ENCODE results near the gene C3orf22.

Gene C3orf22

DNA sequence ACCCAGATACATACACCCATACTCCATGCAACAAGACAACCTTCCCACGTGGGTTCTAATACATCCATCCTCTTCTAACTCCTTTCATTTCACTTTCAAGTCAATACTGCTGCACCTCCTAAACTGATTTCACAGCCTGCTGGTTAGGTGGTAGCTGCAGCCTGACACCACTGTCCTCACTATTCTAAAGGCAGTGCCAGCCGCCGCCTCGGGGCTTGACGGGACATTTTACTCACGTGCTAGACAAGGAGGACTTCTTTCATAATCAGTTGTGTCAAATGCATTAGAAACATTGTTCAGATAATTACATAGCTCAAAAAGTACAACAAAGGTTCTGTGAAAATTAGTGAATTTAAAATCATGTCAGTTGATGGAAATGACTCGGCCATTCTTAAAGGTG is 47.4 kb downstream of the C3orf22 start:
- no peak for DNase-seq

DNA sequence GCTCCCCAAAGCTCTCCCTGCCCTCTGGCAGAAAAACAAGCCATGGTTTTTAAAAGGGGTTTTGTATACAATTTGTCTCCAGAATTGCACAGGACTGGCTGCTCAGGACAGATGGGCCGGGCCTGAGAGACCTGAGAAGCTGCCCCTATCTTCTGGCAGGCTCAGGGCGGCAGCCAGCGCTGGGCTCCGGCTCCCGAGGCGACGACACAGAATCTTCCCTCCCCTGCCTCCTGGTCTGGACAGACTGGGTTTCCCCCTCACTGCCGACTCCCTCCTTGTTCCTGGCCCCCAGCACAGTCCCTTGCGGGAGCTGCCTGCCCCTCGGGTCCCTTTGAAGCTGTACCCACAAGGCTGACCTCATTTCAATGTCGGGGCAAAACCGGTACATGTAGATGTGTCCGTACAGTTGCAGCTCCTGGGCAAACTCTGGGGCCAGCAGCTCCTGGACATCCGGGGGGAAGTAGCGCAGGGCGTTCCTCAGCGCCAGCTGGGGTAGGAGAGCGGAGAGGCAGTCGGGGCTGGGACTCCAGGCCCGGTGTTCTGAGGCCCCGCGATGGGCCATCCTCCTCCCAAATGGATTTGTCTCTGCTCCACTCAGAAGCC is 48.3 kb downstream of the C3orf22 start:
- no peak for DNase-seq

DNA sequence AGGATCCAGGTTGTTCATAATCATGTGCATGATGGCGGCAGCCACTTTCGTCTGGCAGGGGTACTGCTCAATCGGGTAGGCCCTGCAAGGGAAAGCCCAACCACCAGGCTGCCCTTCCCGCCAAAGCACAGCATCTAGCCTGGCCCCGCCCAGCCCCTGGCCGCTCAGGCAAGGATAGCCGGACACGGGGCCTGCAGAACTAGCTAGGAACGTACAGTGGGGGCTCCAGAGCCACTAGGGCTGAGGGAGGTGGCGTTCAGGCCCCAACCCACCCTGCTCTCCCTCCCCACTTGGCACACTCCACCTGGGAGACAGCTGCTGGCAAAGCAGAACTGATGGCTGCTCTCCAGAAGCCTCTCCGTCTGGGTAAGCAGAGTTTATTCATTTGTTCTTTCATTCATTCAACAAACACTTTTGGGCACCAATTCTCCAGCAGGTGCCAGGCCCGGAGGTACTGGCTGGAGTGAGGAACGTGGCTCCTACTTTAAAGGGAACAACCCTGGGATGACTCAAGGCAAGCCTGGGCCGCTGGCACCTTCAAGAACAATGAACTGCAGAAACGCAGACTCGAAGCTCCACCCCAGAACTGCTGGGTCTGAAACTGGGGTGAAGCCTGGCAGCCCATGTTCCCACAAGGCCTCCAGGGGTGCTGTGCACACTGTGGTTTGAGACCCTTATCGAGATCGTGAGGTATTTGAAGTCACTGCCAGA is 49.0 kb downstream of the C3orf22 start:
- no peak for DNase-seq

DNA sequence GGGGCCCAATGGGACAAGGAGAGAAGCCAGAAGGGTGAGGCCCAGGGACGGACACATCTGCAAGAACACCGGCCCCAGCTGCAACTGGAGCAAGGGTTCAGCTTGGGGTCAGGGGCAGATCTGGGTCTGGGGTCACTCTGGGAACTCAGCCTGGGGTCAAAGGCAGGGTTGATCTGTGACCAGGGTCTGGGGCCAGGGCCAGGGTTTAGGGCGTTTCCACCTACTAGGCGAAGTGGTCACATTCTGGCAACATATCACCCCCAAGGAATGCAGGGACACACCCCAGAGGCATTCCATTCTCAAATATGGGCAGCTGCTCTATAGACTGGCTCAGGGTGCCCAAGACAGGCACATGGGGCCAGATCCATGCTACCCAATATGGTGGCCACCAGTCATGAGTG is 50.2 kb downstream of the C3orf22 start:
- no peak for DNase-seq

DNA sequence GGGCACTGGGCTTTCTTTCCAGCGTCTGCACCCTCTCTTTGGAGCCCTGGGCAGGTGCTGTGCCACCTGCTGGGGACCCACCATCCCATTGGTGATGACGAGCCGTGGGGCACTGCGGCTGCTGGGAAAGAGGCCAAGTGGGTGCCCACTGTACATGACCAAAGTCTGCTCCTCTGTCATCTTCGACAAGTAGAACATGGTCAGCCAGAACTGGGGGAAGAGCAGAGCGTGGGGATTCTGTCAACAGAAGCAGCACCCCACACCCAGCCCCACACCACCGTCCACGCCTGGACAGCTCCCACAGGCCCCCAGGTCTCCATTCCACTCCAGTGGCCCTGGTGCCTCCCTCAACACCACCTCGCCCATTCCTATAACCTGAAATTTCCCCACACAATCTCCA is 50.8 kb downstream of the C3orf22 start:
- DNase-seq, result no peak

DNA sequence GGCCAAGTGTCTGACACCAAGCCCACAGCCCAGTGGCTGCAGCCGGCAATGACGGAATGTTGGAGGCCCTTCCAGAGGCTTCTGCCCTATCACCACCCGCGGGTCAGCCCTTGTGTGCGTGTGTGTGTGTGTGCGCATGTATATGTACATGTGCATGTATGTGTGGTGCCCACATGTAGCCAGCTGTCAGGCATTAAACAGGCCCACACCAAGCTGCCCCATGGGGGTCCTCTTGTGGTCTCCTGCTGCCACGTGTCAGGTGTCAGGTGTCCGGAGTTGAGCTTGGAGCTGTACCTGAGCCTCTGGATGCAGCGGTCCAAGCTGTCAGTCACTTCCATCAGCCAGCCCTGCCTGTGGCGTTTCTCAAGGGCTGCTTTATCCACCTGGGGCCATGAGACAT is 55.0 kb downstream of the C3orf22 start:
- no peak for DNase-seq

DNA sequence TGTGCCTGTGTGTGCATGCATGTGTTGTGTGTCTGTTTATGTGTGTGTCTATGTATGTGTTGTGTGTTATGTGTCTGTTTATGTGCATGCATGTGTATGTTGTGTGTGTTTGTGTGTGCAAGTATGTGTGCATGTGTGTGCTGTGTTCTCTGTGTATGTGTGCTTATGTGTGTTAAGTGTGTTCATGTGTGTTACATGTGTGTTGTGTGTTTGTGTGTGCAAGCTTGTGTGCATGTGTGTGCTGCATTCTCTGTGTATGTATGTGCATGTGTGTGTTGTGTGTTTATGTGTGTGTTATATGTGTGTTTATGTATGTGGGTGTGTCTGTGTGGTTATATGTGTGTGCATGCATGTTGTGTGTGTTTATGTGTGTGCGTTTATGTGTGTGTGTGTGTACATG is 56.1 kb downstream of the C3orf22 start:
- no peak for DNase-seq

DNA sequence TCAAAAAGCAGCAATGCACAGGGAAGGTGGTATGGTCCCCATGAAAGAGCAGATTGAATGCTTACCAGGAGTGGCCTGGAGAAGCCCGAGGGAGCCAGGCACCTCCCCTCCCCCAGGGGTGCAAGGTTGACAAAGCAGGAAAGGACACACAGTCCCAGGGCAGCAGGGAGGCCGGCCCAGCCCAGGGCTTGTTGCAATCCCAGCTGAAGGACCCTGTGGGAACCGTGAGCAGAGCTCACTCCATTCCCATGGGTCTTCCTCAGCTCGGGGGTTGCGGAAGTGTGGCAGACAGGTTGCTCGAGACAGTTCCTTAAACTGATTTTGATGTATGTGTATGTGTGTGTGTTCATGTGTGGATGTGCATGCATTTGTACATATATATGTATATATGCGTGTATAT is 57.0 kb downstream of the C3orf22 start:
- no peak for DNase-seq

DNA sequence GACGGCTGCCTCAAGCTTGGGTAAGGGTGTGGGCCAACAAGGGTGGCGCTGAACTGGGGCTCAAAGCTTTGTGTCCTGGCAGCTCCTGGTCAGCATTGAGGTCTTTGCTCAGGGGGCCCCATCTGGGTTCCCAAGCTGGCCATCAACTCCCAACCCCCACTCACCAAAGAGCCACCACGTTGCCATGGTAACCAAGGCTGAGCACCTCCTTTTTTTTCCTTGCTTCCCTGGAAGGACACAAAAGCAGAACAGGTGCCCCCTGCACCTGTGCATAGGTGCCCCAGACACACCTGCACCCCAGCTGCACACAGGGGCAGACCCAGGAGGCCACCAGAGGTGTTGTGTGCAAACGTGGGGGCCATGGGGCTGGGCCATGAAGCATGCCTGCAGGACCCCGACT is 57.7 kb downstream of the C3orf22 start:
- DNase-seq, result no peak

DNA sequence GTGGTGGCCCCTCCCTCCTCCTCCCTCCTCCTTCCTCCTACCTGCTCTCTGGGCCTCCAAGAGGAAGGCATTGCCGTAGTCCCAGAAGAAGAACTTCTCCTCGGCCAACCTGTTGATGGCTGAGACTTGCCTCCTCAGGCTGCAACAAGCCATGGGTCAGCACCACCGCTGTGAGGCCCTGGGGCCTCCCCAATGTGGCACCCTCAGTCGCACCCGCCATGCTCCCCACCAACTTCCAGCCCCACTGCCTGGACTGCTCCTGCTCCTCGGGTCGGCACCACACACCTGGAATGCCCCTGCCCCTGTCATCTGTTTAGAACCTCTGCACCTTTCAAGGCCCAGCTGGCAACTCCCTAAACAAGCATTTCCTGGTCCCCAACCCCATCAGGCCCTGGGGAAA is 58.7 kb downstream of the C3orf22 start:
- DNase-seq, result no peak
